ENCODE measurements around the gene C2CD4B. TPM values are rescaled to one million over a fixed set of nuclear protein-coding genes. Genes with fewer than 3 reads are reported as not detected.

The C2CD4B gene
- total RNA-seq, 1 donor from 2014 or later = not detected

- H3K79me2 ChIP-seq (ENCODE audit: low read depth) = no peaks in the 10 kb centered on the region
- no peak overlapping the region for H3K4me3 ChIP-seq
- H2AFZ ChIP-seq (replicated peaks) = no peak overlapping the region
- no peak overlapping the region for H3K4me2 ChIP-seq
- no peaks in the 10 kb centered on the region for H3K9me3 ChIP-seq (ENCODE audit: low read depth)
- no peak overlapping the region for H3K27ac Mint-ChIP-seq
- H3K4me3 Mint-ChIP-seq = no peak overlapping the region
- no peaks in the 10 kb centered on the region for H3K36me3 ChIP-seq
- H3K4me1 Mint-ChIP-seq = no peaks in the 10 kb centered on the region
- no peaks in the 10 kb centered on the region for H3K27me3 ChIP-seq
- no peak overlapping the region for H3K27ac ChIP-seq
- H3K9me3 Mint-ChIP-seq = no peaks in the 10 kb centered on the region
- H4K20me1 ChIP-seq (ENCODE audit: low read depth) = no peaks in the 10 kb centered on the region
- peaks cover 3% of the 10 kb centered on the region for H3K27me3 Mint-ChIP-seq (ENCODE audit: insufficient read depth, low read depth)
- no peak for DNase-seq (ENCODE audit: low spot score)
- no peaks in the 10 kb centered on the region for H3K36me3 Mint-ChIP-seq
- H3F3A ChIP-seq (ENCODE audit: low read depth) = no peaks in the 10 kb centered on the region
- no peaks in the 10 kb centered on the region for H3K4me1 ChIP-seq
- TF ChIP-seq, protein P1, sequence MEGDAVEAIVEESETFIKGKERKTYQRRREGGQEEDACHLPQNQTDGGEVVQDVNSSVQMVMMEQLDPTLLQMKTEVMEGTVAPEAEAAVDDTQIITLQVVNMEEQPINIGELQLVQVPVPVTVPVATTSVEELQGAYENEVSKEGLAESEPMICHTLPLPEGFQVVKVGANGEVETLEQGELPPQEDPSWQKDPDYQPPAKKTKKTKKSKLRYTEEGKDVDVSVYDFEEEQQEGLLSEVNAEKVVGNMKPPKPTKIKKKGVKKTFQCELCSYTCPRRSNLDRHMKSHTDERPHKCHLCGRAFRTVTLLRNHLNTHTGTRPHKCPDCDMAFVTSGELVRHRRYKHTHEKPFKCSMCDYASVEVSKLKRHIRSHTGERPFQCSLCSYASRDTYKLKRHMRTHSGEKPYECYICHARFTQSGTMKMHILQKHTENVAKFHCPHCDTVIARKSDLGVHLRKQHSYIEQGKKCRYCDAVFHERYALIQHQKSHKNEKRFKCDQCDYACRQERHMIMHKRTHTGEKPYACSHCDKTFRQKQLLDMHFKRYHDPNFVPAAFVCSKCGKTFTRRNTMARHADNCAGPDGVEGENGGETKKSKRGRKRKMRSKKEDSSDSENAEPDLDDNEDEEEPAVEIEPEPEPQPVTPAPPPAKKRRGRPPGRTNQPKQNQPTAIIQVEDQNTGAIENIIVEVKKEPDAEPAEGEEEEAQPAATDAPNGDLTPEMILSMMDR (IDR thresholded peaks at IDR 0.05) = no peak
- TF ChIP-seq EZH2 (IDR thresholded peaks at IDR 0.05) (no peak), EZH2phosphoT487 (IDR thresholded peaks at IDR 0.05) (no peak)
- no peak overlapping the region for H3K9ac ChIP-seq
Observed at GRCh38 chr15:62141643-62142588, 23.2 kb downstream of the C2CD4B start.

DNA sequence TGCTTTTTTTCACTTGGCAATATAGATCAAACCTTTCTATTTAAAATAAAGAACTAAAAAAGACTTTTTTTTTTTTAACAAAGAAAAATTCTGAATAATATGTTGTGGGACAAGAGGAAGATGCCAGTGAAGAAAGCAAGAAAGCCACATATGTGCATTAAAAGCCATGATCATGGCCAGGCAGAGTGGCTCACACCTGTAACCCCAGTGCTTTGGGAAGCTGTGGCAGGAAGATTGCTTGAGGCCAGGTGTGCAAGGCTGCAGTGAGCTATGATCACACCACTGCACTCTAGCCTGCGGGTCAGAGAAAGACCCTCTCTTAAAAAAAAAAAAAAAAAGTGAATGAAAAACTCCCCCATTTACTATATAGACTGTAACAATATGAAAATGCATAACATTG, 23.9 kb downstream of the C2CD4B start:
- Histone ChIP-seq H3K36me3 (no peaks in the 10 kb centered on the region), H3K27ac (no peak overlapping the region), H4K20me1 (ENCODE audit: low read depth) (no peaks in the 10 kb centered on the region), H3K9me3 (ENCODE audit: low read depth) (no peaks in the 10 kb centered on the region), H2AFZ (replicated peaks) (no peak overlapping the region), H3K4me2 (no peak overlapping the region), H3F3A (ENCODE audit: low read depth) (no peaks in the 10 kb centered on the region), H3K79me2 (ENCODE audit: low read depth) (no peaks in the 10 kb centered on the region), H3K27me3 (no peaks in the 10 kb centered on the region), H3K4me1 (no peaks in the 10 kb centered on the region), H3K9ac (no peak overlapping the region), H3K4me3 (no peak overlapping the region)
- H3K27me3 Mint-ChIP-seq (ENCODE audit: insufficient read depth, low read depth) = peaks cover 5% of the 10 kb centered on the region
- H3K9me3 Mint-ChIP-seq = no peaks in the 10 kb centered on the region
- H3K27ac Mint-ChIP-seq = no peak overlapping the region
- H3K36me3 Mint-ChIP-seq = no peaks in the 10 kb centered on the region
- TF ChIP-seq EZH2phosphoT487 (IDR thresholded peaks at IDR 0.05) = no peak
- no peak for TF ChIP-seq EZH2 (IDR thresholded peaks at IDR 0.05)
- TF ChIP-seq, protein P1 (IDR thresholded peaks at IDR 0.05) = no peak
- no peak for DNase-seq (ENCODE audit: low spot score)
- H3K4me3 Mint-ChIP-seq = no peak overlapping the region
- no peaks in the 10 kb centered on the region for H3K4me1 Mint-ChIP-seq

DNA sequence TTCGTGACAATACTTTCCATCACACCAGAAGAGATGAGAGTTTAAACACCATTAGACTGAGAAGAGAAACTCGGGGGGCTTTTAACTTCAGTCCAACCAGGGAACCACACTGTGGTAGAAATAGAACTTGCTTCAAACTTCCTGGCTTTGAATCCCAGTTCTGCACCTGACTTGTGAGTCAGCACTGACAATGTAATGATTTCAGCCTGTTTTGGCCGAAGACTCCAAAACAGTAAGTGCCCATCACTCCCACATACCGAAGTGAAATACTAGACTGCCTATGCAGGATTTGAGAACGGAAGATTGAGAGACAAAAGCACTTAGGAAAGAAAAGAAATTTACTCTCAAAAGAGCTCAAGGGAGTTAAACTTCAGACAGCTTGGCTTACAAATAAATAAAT, 27.0 kb downstream of the C2CD4B start:
- Histone ChIP-seq H3K4me3 (no peak overlapping the region), H2AFZ (replicated peaks) (no peak overlapping the region), H4K20me1 (ENCODE audit: low read depth) (no peaks in the 10 kb centered on the region), H3K9me3 (ENCODE audit: low read depth) (no peaks in the 10 kb centered on the region), H3K4me1 (no peaks in the 10 kb centered on the region), H3K9ac (no peak overlapping the region), H3K4me2 (no peak overlapping the region), H3K79me2 (ENCODE audit: low read depth) (no peaks in the 10 kb centered on the region), H3K36me3 (no peaks in the 10 kb centered on the region), H3K27me3 (no peaks in the 10 kb centered on the region), H3K27ac (no peak overlapping the region), H3F3A (ENCODE audit: low read depth) (no peaks in the 10 kb centered on the region)
- H3K27ac Mint-ChIP-seq = no peak overlapping the region
- no peaks in the 10 kb centered on the region for H3K36me3 Mint-ChIP-seq
- peaks cover 3% of the 10 kb centered on the region for H3K9me3 Mint-ChIP-seq
- no peak for DNase-seq (ENCODE audit: low spot score)
- peaks cover 7% of the 10 kb centered on the region for H3K27me3 Mint-ChIP-seq (ENCODE audit: insufficient read depth, low read depth)
- no peaks in the 10 kb centered on the region for H3K4me1 Mint-ChIP-seq
- no peak for TF ChIP-seq EZH2phosphoT487 (IDR thresholded peaks at IDR 0.05)
- no peak for TF ChIP-seq EZH2 (IDR thresholded peaks at IDR 0.05)
- TF ChIP-seq, protein P1 (IDR thresholded peaks at IDR 0.05) = no peak
- H3K4me3 Mint-ChIP-seq = no peak overlapping the region

Data from neural progenitor cell (in vitro differentiated cells).